G401 (cell line): ENCODE data around the gene EIF3A. TPM values are rescaled to one million over a fixed set of nuclear protein-coding genes. Genes with fewer than 3 reads are reported as not detected.
"Not testable (repeated sequence)": the region's sequence is repeated elsewhere in the genome, so short reads cannot be mapped to it uniquely, and the experiment has no call there.

ENCODE experiments used
- DNase-seq: peaks from one replicate; pipeline ENCODE4 v3.0.0-alpha.2; 2015; ENCODE audit warnings: low spot score
- in situ Hi-C: cut with HindIII; loops from 2 replicates; pipeline ENCODE4 v1.10.0; 2016; ENCODE audit warnings: low sequenced_read_pairs, mixed read lengths
- total RNA-seq: library from RNA; depleted of rRNA; stranded (reverse); fragments of >200 nt; shearing (Covaris generic); gene quantifications from 2 replicates; pipeline ENCODE4 v1.2.3, GENCODE V29; 2014

Gene EIF3A
- total RNA-seq, 1 experiment from 2014 or later = 60.2 TPM

DNA sequence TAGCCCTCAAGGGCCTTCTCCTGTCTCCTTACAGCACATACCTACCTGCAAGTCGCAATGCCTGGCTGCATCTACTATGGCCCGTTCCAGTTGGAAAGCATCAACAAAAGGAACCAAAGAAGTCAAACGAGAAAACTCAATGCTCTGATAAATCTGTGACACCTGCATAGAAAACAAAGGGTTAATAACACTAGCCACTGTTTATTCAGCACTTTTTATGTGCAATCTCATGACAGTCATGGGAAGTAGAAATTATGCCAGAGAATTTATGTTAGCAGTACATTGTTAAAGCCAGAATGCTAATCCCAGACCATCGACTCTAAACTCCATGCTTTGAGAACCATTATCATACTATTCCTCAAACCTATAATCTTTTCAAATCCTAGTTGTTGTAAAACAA lies 21.1 kb downstream of the EIF3A start:
- in situ Hi-C loops = no loop called here

GRCh38 chr10:119058010-119058409 lies 22.6 kb downstream of the EIF3A start:
- in situ Hi-C loops = no loop called here
- no peak for DNase-seq

More for the DNA sequence above, 21.1 kb downstream of the EIF3A start:
- no peak for DNase-seq

GRCh38 chr10:119055472-119055871 lies 25.1 kb downstream of the EIF3A start:
- in situ Hi-C loops = no loop called here
- no peak for DNase-seq

DNA sequence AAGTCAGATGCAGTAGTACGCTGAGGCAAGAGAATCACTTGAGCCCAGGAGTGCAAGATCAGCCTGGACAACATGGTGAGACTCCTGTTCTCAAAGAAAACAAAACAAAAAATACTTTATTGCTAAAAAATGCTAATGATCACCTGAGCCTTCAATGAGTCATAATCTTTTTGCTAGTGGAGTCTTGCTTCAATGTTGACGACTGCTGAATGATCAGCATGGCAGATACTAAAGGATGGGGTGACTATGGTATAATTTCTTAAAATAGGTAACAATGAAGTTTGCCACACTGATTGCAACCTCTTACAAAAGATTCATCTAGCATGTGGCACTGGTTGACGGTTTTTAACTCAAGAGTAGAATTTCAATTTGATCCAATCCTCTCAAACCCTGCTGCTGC lies 28.8 kb downstream of the EIF3A start:
- in situ Hi-C loops = no loop called here
- no peak for DNase-seq

DNA sequence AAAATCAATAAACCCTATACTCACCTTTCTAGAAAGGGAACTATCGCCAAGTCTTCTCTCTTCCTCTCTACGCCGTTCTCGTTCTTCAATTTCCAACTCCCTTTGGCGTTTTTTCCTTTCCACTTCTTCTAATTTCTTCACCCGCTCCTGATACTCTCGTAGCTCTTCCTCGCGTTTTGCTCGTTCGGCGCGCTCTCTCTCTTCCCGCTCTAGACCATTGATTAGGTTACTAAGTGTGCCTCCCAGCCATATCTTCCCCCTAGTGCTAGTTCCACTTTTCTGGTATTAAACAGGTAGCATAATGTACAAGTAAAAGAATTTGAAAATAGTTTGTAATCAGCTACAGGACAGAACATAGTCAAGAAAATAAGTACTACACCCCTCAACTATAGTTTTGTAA lies 30.8 kb downstream of the EIF3A start:
- in situ Hi-C loops = no loop called here
- no peak for DNase-seq

GRCh38 chr10:119049361-119049760 lies 31.3 kb downstream of the EIF3A start:
- in situ Hi-C loops = no loop called here
- no peak for DNase-seq

GRCh38 chr10:119045561-119045960 lies 35.1 kb downstream of the EIF3A start:
- no peak for DNase-seq
- in situ Hi-C loops = no loop called here

- no peak for DNase-seq
- in situ Hi-C loops = no loop called here
Measured at GRCh38 chr10:119042169-119042568, 38.4 kb downstream of the EIF3A start.

DNA sequence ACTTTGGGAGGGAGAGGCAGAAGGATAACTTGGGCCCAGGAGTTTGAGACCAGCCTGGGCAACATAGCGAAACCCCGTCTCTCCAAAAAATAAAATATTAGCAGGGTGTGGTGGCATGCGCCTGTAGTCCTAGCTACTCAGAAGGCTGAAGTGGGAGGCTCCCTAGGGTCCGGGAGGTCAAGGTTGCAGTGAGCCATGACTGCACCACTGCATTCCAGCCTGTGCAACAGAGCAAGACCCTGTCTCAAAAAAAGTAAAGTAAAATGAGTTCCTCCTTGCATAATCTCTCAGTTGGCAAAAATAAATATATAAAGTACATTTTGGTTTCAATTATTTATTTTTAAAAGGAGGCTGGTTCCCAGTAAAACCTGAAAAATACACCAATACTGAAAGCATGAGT lies 39.3 kb downstream of the EIF3A start:
- no peak for DNase-seq
- in situ Hi-C loops = no loop called here

DNA sequence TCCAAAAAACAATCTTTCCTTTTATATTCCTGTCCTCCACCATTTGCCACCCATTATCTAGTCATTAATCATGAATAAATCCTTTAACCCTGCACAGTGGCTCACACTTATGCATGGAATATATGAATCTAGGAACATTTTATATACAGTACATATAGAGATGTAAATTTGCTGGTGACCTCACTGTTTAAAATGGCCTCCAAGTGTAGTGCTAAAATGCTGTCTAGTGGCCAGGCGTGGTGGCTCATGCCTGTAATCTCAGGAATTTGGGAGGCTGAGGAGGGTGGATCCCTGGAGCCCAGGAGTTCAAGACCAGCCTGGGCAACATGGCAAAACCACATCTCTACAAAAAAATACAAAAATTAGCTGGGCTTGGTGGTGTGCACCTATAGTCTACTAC lies 41.5 kb downstream of the EIF3A start:
- no peak for DNase-seq
- in situ Hi-C loops = no loop called here

DNA sequence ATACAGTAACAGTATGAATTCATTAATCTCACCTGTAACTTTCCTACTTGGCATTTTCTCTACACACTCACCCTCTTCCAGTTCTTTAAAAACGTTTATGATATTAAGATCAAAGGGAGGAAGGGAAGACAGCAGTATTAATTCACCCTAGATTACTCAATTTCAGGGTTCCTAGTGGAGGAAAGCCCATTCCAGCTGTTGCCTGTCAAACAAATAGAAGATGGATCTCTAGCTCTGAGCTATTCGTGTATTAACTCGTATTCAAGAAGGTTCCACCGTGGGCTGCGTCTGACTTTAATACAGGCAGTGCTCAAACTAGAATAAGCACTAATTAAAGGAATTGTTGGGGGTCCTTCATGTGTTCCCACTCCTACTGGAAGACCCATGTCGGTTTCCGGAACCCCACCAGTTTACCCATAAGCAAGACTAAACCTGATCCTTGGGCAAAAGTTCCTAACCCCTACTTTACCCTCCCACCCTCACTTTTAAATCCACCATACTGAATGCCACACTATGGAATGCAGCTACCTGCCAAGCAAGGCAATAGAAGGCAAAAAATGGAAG lies 49.0 kb downstream of the EIF3A start:
- no peak for DNase-seq
- in situ Hi-C loops = no loop called here

GRCh38 chr10:119030421-119031250 lies 50.0 kb downstream of the EIF3A start:
- peak; percentile 30 for DNase-seq
- in situ Hi-C loops = no loop called here

DNA sequence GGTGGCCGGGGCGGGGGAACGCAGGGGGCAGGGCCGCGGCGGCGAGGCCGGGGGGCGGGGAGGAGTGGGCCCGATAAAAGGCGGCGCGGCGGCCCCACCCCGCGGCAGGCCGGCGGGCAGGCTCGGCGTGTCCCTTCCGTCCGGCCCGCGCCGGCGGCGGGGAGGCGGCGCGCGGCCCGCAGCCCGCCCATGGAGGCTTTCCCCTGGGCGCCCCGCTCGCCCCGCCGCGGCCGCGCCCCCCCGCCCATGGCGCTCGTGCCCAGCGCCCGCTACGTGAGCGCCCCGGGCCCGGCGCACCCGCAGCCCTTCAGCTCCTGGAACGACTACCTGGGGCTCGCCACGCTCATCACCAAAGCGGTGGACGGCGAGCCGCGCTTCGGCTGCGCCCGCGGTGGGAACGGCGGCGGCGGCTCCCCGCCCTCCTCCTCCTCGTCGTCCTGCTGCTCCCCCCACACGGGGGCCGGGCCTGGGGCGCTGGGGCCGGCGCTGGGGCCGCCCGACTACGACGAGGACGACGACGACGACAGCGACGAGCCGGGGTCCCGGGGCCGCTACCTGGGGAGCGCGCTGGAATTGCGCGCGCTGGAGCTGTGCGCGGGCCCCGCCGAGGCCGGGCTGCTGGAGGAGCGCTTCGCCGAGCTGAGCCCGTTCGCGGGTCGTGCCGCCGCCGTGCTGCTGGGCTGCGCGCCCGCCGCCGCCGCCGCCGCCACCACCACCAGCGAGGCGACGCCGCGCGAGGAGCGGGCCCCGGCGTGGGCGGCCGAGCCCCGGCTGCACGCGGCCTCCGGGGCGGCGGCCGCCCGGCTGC lies 50.8 kb downstream of the EIF3A start, which contains the start of gene NANOS1:
TSS of gene NANOS1 (plus strand) at position 102 of the 808 bp plus-strand sequence. CDS start at position 190, 88 bp downstream.
- in situ Hi-C loops = no loop called here
- DNase-seq = no peak

- in situ Hi-C loops = no loop called here
Measured at GRCh38 chr10:119028900-119029612, 51.6 kb downstream of the EIF3A start.

GRCh38 chr10:119028445-119028899 lies 52.1 kb downstream of the EIF3A start:
- DNase-seq, in situ Hi-C loops: not testable (repeated sequence)

More at GRCh38 chr10:119028900-119029612, 51.6 kb downstream of the EIF3A start:
- DNase-seq = peak; percentile 59

- peak; percentile 23 for DNase-seq
Measured at GRCh38 chr10:119026301-119027110, 54.1 kb downstream of the EIF3A start.

GRCh38 chr10:119025776-119026175 lies 54.8 kb downstream of the EIF3A start:
- peak; percentile 34 for DNase-seq
- in situ Hi-C loops = no loop called here

More at GRCh38 chr10:119026301-119027110, 54.1 kb downstream of the EIF3A start:
- in situ Hi-C loops = no loop called here

GRCh38 chr10:119025336-119025735 lies 55.3 kb downstream of the EIF3A start:
- in situ Hi-C loops = no loop called here

More at GRCh38 chr10:119025336-119025735, 55.3 kb downstream of the EIF3A start:
- no peak for DNase-seq
